IMR-90 (cell line): Measurements from ENCODE around the gene TTYH3. TPM values are rescaled to one million over a fixed set of nuclear protein-coding genes. Genes with fewer than 3 reads are reported as not detected.

ENCODE experiments used
- ATAC-seq: fragments of 200-7000 bp; cut with Tn5 transposase; 2 replicates; pipeline ENCODE4 v1.9.1; 2020; ENCODE audit warnings: low read depth, mild to moderate bottlenecking, moderate library complexity
- BruUV-seq: library from RNA; stranded (reverse); fragments of 400-500 nt; replicated peaks from 2 replicates; lab custom pipeline; 2021; lab: Mats Ljungman, UMichigan
- CTCF ChIA-PET: fragments of 300-600 bp; formaldehyde crosslinking; extraction: SDS; loops from one replicate; lab custom pipeline; 2021; ENCODE audit warnings: antibody characterized with exemption; lab: Yijun Ruan, JAX
- POLR2A ChIA-PET: fragments of 300-600 bp; sonication (Branson Sonifier 250); formaldehyde crosslinking; loops from one replicate; lab custom pipeline; 2022; ENCODE audit warnings: antibody characterized with exemption; ENCODE audit not compliant: unreplicated experiment; lab: Charles Lee
- DNase-seq: peaks from one replicate; pipeline ENCODE4 v3.0.0; 2013
- H2AFZ ChIP-seq: replicated peaks from 2 replicates; pipeline ENCODE3; 2013; ENCODE audit warnings: low read length, mild to moderate bottlenecking; ENCODE audit not compliant: poor library complexity
- H2AK5ac ChIP-seq: 2 replicates; pipeline ENCODE4 v1.6.1; 2013; ENCODE audit warnings: low read depth, low read length, inconsistent platforms
- H2AK9ac ChIP-seq: replicated peaks from 2 replicates; pipeline ENCODE3; 2013; ENCODE audit warnings: mild to moderate bottlenecking, low read depth, low read length, moderate library complexity; ENCODE audit not compliant: poor library complexity
- H2BK120ac ChIP-seq: 2 replicates; pipeline ENCODE4 v1.6.1; 2013; ENCODE audit warnings: low read depth, low read length, inconsistent platforms
- H2BK15ac ChIP-seq: 3 replicates; pipeline ENCODE4 v1.6.1; 2013; ENCODE audit warnings: low read depth, low read length, inconsistent platforms
- H2BK20ac ChIP-seq: 2 replicates; pipeline ENCODE4 v1.6.1; 2013; ENCODE audit warnings: low read depth, mild to moderate bottlenecking, inconsistent platforms, low read length, moderate library complexity
- H2BK5ac ChIP-seq: 2 replicates; pipeline ENCODE4 v1.6.1; 2013; ENCODE audit warnings: mild to moderate bottlenecking, low read depth, low read length, inconsistent platforms; ENCODE audit not compliant: poor library complexity, severe bottlenecking
- H3K14ac ChIP-seq: replicated peaks from 2 replicates; pipeline ENCODE4 v1.6.1; 2013; ENCODE audit warnings: low read depth, low read length, inconsistent platforms
- H3K18ac ChIP-seq: 2 replicates; pipeline ENCODE4 v1.6.1; 2013; ENCODE audit warnings: low read depth, low read length, control low read depth
- H3K23ac ChIP-seq: 2 replicates; pipeline ENCODE4 v1.6.1; 2013; ENCODE audit warnings: low read depth, low read length, inconsistent platforms
- H3K27ac ChIP-seq: 2 replicates; pipeline ENCODE4 v1.5.1; 2013; ENCODE audit warnings: mild to moderate bottlenecking, control low read depth, low read length; ENCODE audit not compliant: insufficient read depth
- H3K27me3 ChIP-seq: 2 replicates; pipeline ENCODE4 v1.6.1; 2013; ENCODE audit warnings: low read length; ENCODE audit not compliant: control insufficient read depth, insufficient read depth
- H3K36me3 ChIP-seq: 2 replicates; pipeline ENCODE4 v1.6.1; 2013; ENCODE audit warnings: low read length, mixed read lengths; ENCODE audit not compliant: control insufficient read depth, insufficient read depth
- H3K4ac ChIP-seq: 2 replicates; pipeline ENCODE4 v1.6.1; 2013; ENCODE audit warnings: low read depth, low read length, inconsistent platforms
- H3K4me1 ChIP-seq: 2 replicates; pipeline ENCODE4 v1.6.1; 2013; ENCODE audit warnings: low read length, mixed read lengths; ENCODE audit not compliant: control insufficient read depth, insufficient read depth
- H3K4me2 ChIP-seq: 2 replicates; pipeline ENCODE4 v1.6.1; 2013; ENCODE audit warnings: low read depth, mild to moderate bottlenecking, control low read depth, low read length, moderate library complexity
- H3K4me3 ChIP-seq: 2 replicates; pipeline ENCODE4 v1.5.1; 2013; ENCODE audit warnings: low read depth, mild to moderate bottlenecking, control low read depth, low read length, moderate library complexity; ENCODE audit not compliant: insufficient read depth
- H3K56ac ChIP-seq: 2 replicates; pipeline ENCODE4 v1.6.1; 2013; ENCODE audit warnings: low read length, inconsistent platforms; ENCODE audit not compliant: insufficient read depth; ENCODE audit errors: extremely low read depth
- H3K79me1 ChIP-seq, 2 experiments: 2 replicates each; pipeline ENCODE4 v1.6.1; 2013; ENCODE audit warnings: low read length in 2 of 2, inconsistent platforms in 1 of 2, low read depth in 1 of 2
- H3K9ac ChIP-seq: 2 replicates; pipeline ENCODE4 v1.6.1; 2013; ENCODE audit warnings: low read depth, low read length, control low read depth
- H3K9me1 ChIP-seq: 2 replicates; pipeline ENCODE4 v1.6.1; 2013; ENCODE audit warnings: low read length, inconsistent platforms; ENCODE audit not compliant: insufficient read depth
- H3K9me3 ChIP-seq: 2 replicates; pipeline ENCODE4 v1.6.1; 2013; ENCODE audit warnings: low read length; ENCODE audit not compliant: control insufficient read depth, insufficient read depth
- H4K20me1 ChIP-seq: 2 replicates; pipeline ENCODE4 v1.6.1; 2013; ENCODE audit warnings: low read length, inconsistent platforms; ENCODE audit not compliant: insufficient read depth
- H4K5ac ChIP-seq: 2 replicates; pipeline ENCODE4 v1.6.1; 2013; ENCODE audit warnings: mild to moderate bottlenecking, low read depth, low read length, control low read depth
- H4K8ac ChIP-seq, 2 experiments: 2 replicates each; pipeline ENCODE4 v1.6.1; 2013; ENCODE audit warnings: low read depth in 2 of 2, low read length in 2 of 2, control low read depth in 1 of 2, inconsistent platforms in 1 of 2
- H4K91ac ChIP-seq: 2 replicates; pipeline ENCODE4 v1.6.1; 2013; ENCODE audit warnings: low read depth, low read length, inconsistent platforms; ENCODE audit not compliant: insufficient read depth
- CEBPB ChIP-seq: IDR thresholded peaks from 2 replicates; pipeline ENCODE4 v1.6.1; 2012; ENCODE audit warnings: low read depth, low read length, improper control_type of control experiment
- CHD1 ChIP-seq: IDR thresholded peaks from 2 replicates; pipeline ENCODE4 v1.6.1; 2012; ENCODE audit warnings: low read depth, low read length, improper control_type of control experiment
- FOS ChIP-seq: fragments of 150-350 bp; IDR thresholded peaks from 2 replicates; pipeline ENCODE4 v1.6.1; 2016; ENCODE audit warnings: low read depth, low read length
- RAD21 ChIP-seq: IDR thresholded peaks from 2 replicates; pipeline ENCODE4 v1.6.1; 2012; ENCODE audit warnings: low read length, improper control_type of control experiment
- SMC3 ChIP-seq: fragments of 150-350 bp; IDR thresholded peaks from 2 replicates; pipeline ENCODE4 v1.6.1; 2016; ENCODE audit warnings: low read depth, mild to moderate bottlenecking, antibody characterized with exemption, low read length, moderate library complexity
- WGBS, 2 experiments: methylation state at CpG; one replicate each; pipeline versions ENCODE4 v1.1.5 to v1.1.7; 2013; ENCODE audit warnings: missing lambda C conversion rate in 2 of 2; ENCODE audit not compliant: insufficient read length in 1 of 2; ENCODE audit errors: extremely low coverage in 2 of 2; 5-methylcytosine and 5-hydroxymethylcytosine counted together
- dilution Hi-C: fragments of 300-500 bp; cut with HindIII; formaldehyde crosslinking; loops from one replicate; pipeline ENCODE4 v1.14.3; 2018; ENCODE audit warnings: low sequenced_read_pairs; ENCODE audit not compliant: unreplicated experiment
- in situ Hi-C: fragments of 300-500 bp; cut with MboI; formaldehyde crosslinking; loops from 3 replicates; pipeline ENCODE4 v1.14.3; 2019; ENCODE audit warnings: low sequenced_read_pairs, inconsistent platforms, mixed read lengths
- intact Hi-C: fragments of 100-400 bp; cut with micrococcal nuclease; formaldehyde crosslinking; loops from 2 replicates; pipeline ENCODE4 v1.10.0; 2022
- polyA plus RNA-seq, 3 experiments: library from polyadenylated mRNA; depleted of rRNA; stranded (reverse); fragments of >200 nt; gene quantifications; 2 replicates each; pipeline ENCODE4 v1.2.3, GENCODE V29; 2012; ENCODE audit warnings: low replicate concordance in 1 of 3
- total RNA-seq: library from RNA; depleted of rRNA; stranded (reverse); fragments of >200 nt; gene quantifications from 2 replicates; pipeline ENCODE4 v1.2.3, GENCODE V29; 2012
- TF ChIP-seq, protein P1 (sequence below): fragments of 150-350 bp; IDR thresholded peaks from 2 replicates; pipeline ENCODE4 v1.6.1; 2017; ENCODE audit warnings: mild to moderate bottlenecking, antibody characterized with exemption, low read length, low read depth

The TTYH3 gene
- total and polyA plus RNA-seq, 2 of the 4 experiments (the other 2 are of a cell fraction): 5.6 to 82.6 TPM

DNA sequence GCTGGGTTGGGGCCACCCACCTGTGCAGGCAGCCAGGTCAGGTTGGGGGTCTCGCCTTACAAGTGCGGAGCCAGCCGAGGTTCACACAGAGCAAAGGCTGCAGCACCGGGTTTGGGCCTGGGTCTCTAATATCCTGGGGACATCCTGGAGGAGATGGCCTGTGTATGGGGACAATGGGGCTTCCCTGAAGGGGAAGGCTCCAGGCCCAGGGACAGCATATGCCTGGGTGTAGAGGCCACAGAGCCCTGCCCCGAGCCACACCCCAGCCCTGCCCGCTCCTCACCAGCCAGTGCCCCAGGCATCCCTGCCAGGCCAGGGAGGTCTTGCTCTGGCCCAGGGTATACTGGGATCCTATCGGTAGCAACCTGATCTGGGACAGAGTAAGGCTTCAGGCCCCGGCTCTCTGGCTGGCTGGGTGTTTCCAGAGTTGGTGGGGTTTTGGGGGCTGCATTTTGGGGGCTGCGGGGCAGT, 9.1 kb downstream of the TTYH3 start:
- CTCF ChIA-PET: no interaction called here
- peaks cover 62% of the 10 kb centered on the region for H3K4me1 ChIP-seq
- BruUV-seq: no TSS peak

More for the DNA sequence above, 9.1 kb downstream of the TTYH3 start:
- H2BK120ac ChIP-seq: peak overlapping the region; percentile 19
- intact Hi-C loops: loop anchor here (10.0 kb wide), 1 partner anchor 166 kb away; the partner anchor contains the start of gene GRIFIN
- peak overlapping the region; percentile 94 for H3K4ac ChIP-seq
- peak overlapping the region; percentile 6; the same call in 1 of the 2 replicates for H3K56ac ChIP-seq
- POLR2A ChIA-PET: no interaction called here
- ATAC-seq (peak; percentile 2), DNase-seq (no peak)
- H2AK5ac ChIP-seq: peak overlapping the region; percentile 88
- H4K20me1 ChIP-seq: peaks cover 90% of the 10 kb centered on the region
- peak overlapping the region; percentile 80 for H3K27ac ChIP-seq
- H4K8ac ChIP-seq: peak overlapping the region in 1 of 2 experiments; percentile 71; a peak in 2 of 4 replicates
- peak overlapping the region; percentile 30; the same call in 1 of the 2 replicates for H3K18ac ChIP-seq
- H2BK5ac ChIP-seq: peak overlapping the region; percentile 81
- no peaks in the 10 kb centered on the region for H3K9me3 ChIP-seq
- peak overlapping the region; percentile 76 for H3K14ac ChIP-seq
- H3K9ac ChIP-seq: peak overlapping the region; percentile 36; the same call in 1 of the 2 replicates
- H3K4me2 ChIP-seq: peak overlapping the region; percentile 25; the same call in 1 of the 2 replicates
- dilution Hi-C loops: no loop called here
- peak overlapping the region; percentile 63 for H2AFZ ChIP-seq
- no peak overlapping the region for H2BK20ac ChIP-seq
- peaks cover 36% of the 10 kb centered on the region for H3K9me1 ChIP-seq
- H3K23ac ChIP-seq: peak overlapping the region; percentile 51
- H2BK15ac ChIP-seq: peak overlapping the region; percentile 78; the same call in 1 of the 3 replicates
- TF ChIP-seq SMC3 (no peak), CHD1 (no peak), RAD21 (no peak), CEBPB (no peak), FOS (no peak)
- TF ChIP-seq, protein P1, sequence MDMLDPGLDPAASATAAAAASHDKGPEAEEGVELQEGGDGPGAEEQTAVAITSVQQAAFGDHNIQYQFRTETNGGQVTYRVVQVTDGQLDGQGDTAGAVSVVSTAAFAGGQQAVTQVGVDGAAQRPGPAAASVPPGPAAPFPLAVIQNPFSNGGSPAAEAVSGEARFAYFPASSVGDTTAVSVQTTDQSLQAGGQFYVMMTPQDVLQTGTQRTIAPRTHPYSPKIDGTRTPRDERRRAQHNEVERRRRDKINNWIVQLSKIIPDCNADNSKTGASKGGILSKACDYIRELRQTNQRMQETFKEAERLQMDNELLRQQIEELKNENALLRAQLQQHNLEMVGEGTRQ: no peak
- peak overlapping the region; percentile 63 for H4K91ac ChIP-seq
- H3K4me3 ChIP-seq: no peak overlapping the region
- in situ Hi-C loops: no loop called here
- no peak overlapping the region for H4K5ac ChIP-seq
- peaks cover 2% of the 10 kb centered on the region; the same call in 1 of the 2 replicates for H3K36me3 ChIP-seq
- H3K79me1 ChIP-seq: peaks cover 16 to 94% of the 10 kb centered on the region in 2 experiments; a peak in 3 of 4 replicates
- peak overlapping the region; percentile 92 for H2AK9ac ChIP-seq
- no peaks in the 10 kb centered on the region for H3K27me3 ChIP-seq
- WGBS, 2 experiments: no CpG with 5 or more reads among the region's 9 CpGs
